ENCODE data around the gene PRR20G. TPM values are rescaled to one million over a fixed set of nuclear protein-coding genes. Genes with fewer than 3 reads are reported as not detected.

The PRR20G gene
- total and polyA plus RNA-seq, 2 experiments from 2014 or later: 0.39 TPM; not detected in 1

- no peaks in the 10 kb centered on the region for H3K36me3 ChIP-seq (ENCODE audit: insufficient read depth)
- H3K4me3 Mint-ChIP-seq: no peak overlapping the region
- TF ChIP-seq NANOG (IDR thresholded peaks at IDR 0.05; ENCODE audit: borderline replicate concordance) (no peak), ETS1 (IDR thresholded peaks at IDR 0.05) (no peak), CTCF (conservative IDR thresholded peaks at IDR 0.05; ENCODE audit: low read depth in 2 of 2) (no peak), POLR2AphosphoS5 (IDR thresholded peaks at IDR 0.05; ENCODE audit: low read depth) (no peak), ZNF462 (CRISPR knock-in tag; IDR thresholded peaks at IDR 0.05) (no peak), JUNB (IDR thresholded peaks at IDR 0.05; ENCODE audit: unreplicated experiment) (no peak), EZH2phosphoT487 (IDR thresholded peaks at IDR 0.05; ENCODE audit: unreplicated experiment) (no peak), ZNF114 (CRISPR knock-in tag; IDR thresholded peaks at IDR 0.05) (no peak), EZH2 (IDR thresholded peaks at IDR 0.05; ENCODE audit: low read depth, unreplicated experiment) (no peak), REST (IDR thresholded peaks at IDR 0.05; ENCODE audit: unreplicated experiment) (no peak), CREB1 (CRISPR knock-in tag; IDR thresholded peaks at IDR 0.05; ENCODE audit: low read depth) (no peak), ZNF331 (CRISPR knock-in tag; IDR thresholded peaks at IDR 0.05; ENCODE audit: low read depth) (no peak), STAT1 (IDR thresholded peaks at IDR 0.05; ENCODE audit: unreplicated experiment) (no peak)
- no peaks in the 10 kb centered on the region for H3K9me2 ChIP-seq (ENCODE audit: insufficient read depth)
- DNase-seq (ENCODE audit: low spot score) (no peak), ATAC-seq (no peak)
- no peaks in the 10 kb centered on the region for H3K4me1 ChIP-seq (ENCODE audit: insufficient read depth)
- no peak overlapping the region for H3K4me3 ChIP-seq
- no peak overlapping the region for H3K27ac Mint-ChIP-seq
- H3K9me3 Mint-ChIP-seq: peaks cover 74% of the 10 kb centered on the region
- H3K4me2 ChIP-seq: no peak overlapping the region
- H3K27me3 Mint-ChIP-seq (ENCODE audit: insufficient read depth, low read depth, poor library complexity): peaks cover 1% of the 10 kb centered on the region
- no peak overlapping the region for H3K27ac ChIP-seq (ENCODE audit: low read depth)
- H3K4me1 Mint-ChIP-seq: no peaks in the 10 kb centered on the region; the same call in 2 of the 3 replicates
- H3K79me2 ChIP-seq (replicated peaks; ENCODE audit: insufficient read depth): no peaks in the 10 kb centered on the region
- no peak overlapping the region for H2AFZ ChIP-seq
- H4K20me1 ChIP-seq (replicated peaks; ENCODE audit: insufficient read depth): no peaks in the 10 kb centered on the region
- peaks cover 18% of the 10 kb centered on the region; the same call in 2 of the 3 replicates for H3K36me3 Mint-ChIP-seq (ENCODE audit: low read depth)
- no peaks in the 10 kb centered on the region for H3K27me3 ChIP-seq (ENCODE audit: insufficient read depth)
- no peaks in the 10 kb centered on the region for H3F3A ChIP-seq (replicated peaks; ENCODE audit: low read depth)
These were observed 13.6 kb downstream of the PRR20G start for GRCh38 chr3:127274200-127274760.

All from GM23338 (cell line).